Esophagus muscularis mucosa (tissue), 4 donors: ENCODE data around the gene RBSN. TPM values are rescaled to one million over a fixed set of nuclear protein-coding genes. Genes with fewer than 3 reads are reported as not detected.

Experiments used
- DNase-seq: peaks from one replicate; pipeline ENCODE4 v3.0.0-alpha.2; 2017; ENCODE audit errors: extremely low spot score
- H3K27ac ChIP-seq, 4 donors: fragments of 200-600 bp; sonication (generic); replicated peaks in 1 of 4; 1 replicate in 3 of 4; 2 replicates in 1 of 4; pipeline ENCODE4 v1.5.1; 2016 to 2019; ENCODE audit warnings: mild to moderate bottlenecking in 1 of 4
- H3K27me3 ChIP-seq, 4 donors: fragments of 200-600 bp; sonication (generic); one replicate each; pipeline versions ENCODE4 v1.5.1 to v1.6.0; 2016 to 2019
- H3K36me3 ChIP-seq, 4 donors: fragments of 200-600 bp; sonication (generic); one replicate each; pipeline ENCODE4 v1.5.1; 2016 to 2019
- H3K4me1 ChIP-seq, 4 donors: fragments of 200-600 bp; sonication (generic); one replicate each; pipeline ENCODE4 v1.5.1; 2016 to 2019
- H3K4me3 ChIP-seq, 4 donors: fragments of 200-600 bp; sonication (generic); 1 replicate in 2 of 4; 2 replicates in 2 of 4; pipeline ENCODE4 v1.5.1; 2016 to 2019; ENCODE audit warnings: mild to moderate bottlenecking in 4 of 4, moderate library complexity in 1 of 4
- H3K9me3 ChIP-seq, 4 donors: fragments of 200-600 bp; sonication (generic); 1 replicate in 3 of 4; 2 replicates in 1 of 4; pipeline ENCODE4 v1.5.1; 2016 to 2019
- CTCF ChIP-seq, 3 experiments: fragments of 200-600 bp in 2 of 3; fragments of 450-650 bp in 1 of 3; sonication (generic) in 2 of 3; IDR thresholded peaks; one replicate each; pipeline ENCODE4 v1.5.1; 2017 to 2019; ENCODE audit warnings: antibody characterized with exemption in 3 of 3, mild to moderate bottlenecking in 2 of 3, moderate library complexity in 1 of 3
- EP300 ChIP-seq: sonication (generic); formaldehyde crosslinking; IDR thresholded peaks from one replicate; pipeline ENCODE4 v1.6.1; 2017; ENCODE audit warnings: antibody characterized with exemption
- POLR2A ChIP-seq: fragments of 450-650 bp; IDR thresholded peaks from one replicate; pipeline ENCODE4 v1.6.1; 2017; ENCODE audit warnings: antibody characterized with exemption, moderate library complexity, mild to moderate bottlenecking, low read depth
- POLR2AphosphoS5 ChIP-seq, 2 donors: sonication (generic); formaldehyde crosslinking; IDR thresholded peaks; one replicate each; pipeline ENCODE4 v1.6.1; 2017; ENCODE audit warnings: antibody characterized with exemption in 2 of 2
- WGBS: methylation state at CpG from one replicate; pipeline ENCODE4 v1.1.5; 2018; 5-methylcytosine and 5-hydroxymethylcytosine counted together
- intact Hi-C: fragments of 100-400 bp; cut with DNase I; formaldehyde crosslinking; loops from one replicate; pipeline ENCODE4 v1.15.1; 2023
- total RNA-seq, 4 donors: library from RNA; depleted of rRNA; stranded (reverse); fragments of >200 nt; gene quantifications; one replicate each; pipeline versions ENCODE4 v1.1.0 to v1.2.1, GENCODE V29; 2016

Gene RBSN
- total RNA-seq, 4 donors from 2014 or later = 31.6 to 45.7 (median 39.0) TPM

- Histone ChIP-seq H3K4me1 (no peaks in the 10 kb centered on the region), H3K4me3 (no peak overlapping the region), H3K9me3 (no peaks in the 10 kb centered on the region), H3K36me3 (peaks cover 35 to 100% (median 86%) of the 10 kb centered on the region in 4 donors), H3K27me3 (no peaks in the 10 kb centered on the region), H3K27ac (no peak overlapping the region)
- WGBS = 82% methylated on average over 2 of the region's 2 CpGs
- TF ChIP-seq POLR2A = no peak
- no peak for TF ChIP-seq EP300
- no peak for TF ChIP-seq CTCF (IDR thresholded peaks at IDR 0.05)
- no peak for TF ChIP-seq POLR2AphosphoS5 (IDR thresholded peaks at IDR 0.05)
- no peak for DNase-seq
- intact Hi-C loops = no loop called here
These were observed 66.3 kb downstream of the RBSN start for GRCh38 chr3:15032650-15033049.

DNA sequence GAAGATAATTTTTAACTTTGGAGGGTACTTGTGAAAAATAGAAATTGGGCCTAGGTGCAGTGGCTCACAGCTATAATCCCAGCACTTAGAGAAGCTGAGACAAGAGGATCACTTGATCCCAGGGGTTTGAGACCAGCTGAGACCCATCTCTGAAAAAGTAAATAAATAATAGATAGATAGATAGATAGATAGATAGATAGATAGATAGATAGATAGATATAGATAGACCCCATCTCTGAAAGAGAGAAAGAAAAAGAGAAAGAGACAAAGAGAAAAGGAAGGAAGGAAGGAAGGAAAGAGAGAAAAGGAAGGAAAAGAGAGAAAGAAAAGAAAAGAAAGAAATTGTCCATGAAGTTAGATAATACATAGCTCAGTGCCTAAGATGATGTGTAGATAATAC lies 69.3 kb downstream of the RBSN start:
- intact Hi-C loops = no loop called here
- no peaks in the 10 kb centered on the region for H3K27me3 ChIP-seq
- peaks cover 44 to 100% (median 91%) of the 10 kb centered on the region in 4 donors for H3K36me3 ChIP-seq
- no peaks in the 10 kb centered on the region for H3K9me3 ChIP-seq
- no peak for DNase-seq
- H3K4me3 ChIP-seq = no peak overlapping the region
- TF ChIP-seq EP300 (no peak), POLR2A (no peak)
- no peaks in the 10 kb centered on the region for H3K4me1 ChIP-seq
- no peak overlapping the region for H3K27ac ChIP-seq

DNA sequence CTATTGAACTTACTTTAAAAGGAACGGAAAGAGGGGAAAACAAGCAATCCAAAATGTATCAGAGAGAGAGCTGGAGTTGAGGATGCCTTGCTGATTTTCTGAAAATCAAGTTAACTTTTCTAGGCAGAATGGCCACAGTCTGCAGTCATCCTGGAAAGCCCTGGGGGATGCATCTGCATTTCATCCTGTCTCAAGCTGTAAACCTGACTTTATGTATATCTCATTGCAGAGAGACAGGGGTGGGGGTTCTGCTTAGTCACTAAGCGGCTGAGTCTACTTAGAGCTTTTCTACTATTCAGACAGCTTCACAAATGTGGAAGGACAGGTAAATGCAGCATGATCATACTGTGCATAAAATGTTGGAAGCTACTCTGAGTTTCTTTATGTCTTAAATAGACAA lies 75.2 kb downstream of the RBSN start:
- H3K27ac ChIP-seq = no peak overlapping the region
- intact Hi-C loops = no loop called here
- peaks cover 70 to 100% (median 89%) of the 10 kb centered on the region in 4 donors for H3K36me3 ChIP-seq
- no peak overlapping the region for H3K4me3 ChIP-seq
- H3K9me3 ChIP-seq = no peaks in the 10 kb centered on the region
- WGBS = 96% methylated on average over 2 of the region's 2 CpGs
- H3K4me1 ChIP-seq = no peaks in the 10 kb centered on the region
- H3K27me3 ChIP-seq = no peaks in the 10 kb centered on the region
- no peak for DNase-seq
- no peak for TF ChIP-seq POLR2AphosphoS5 (IDR thresholded peaks at IDR 0.05)
- no peak for TF ChIP-seq CTCF (IDR thresholded peaks at IDR 0.05)
- no peak for TF ChIP-seq EP300
- no peak for TF ChIP-seq POLR2A

GRCh38 chr3:15023249-15023648 lies 75.7 kb downstream of the RBSN start:
- TF ChIP-seq POLR2A (no peak), CTCF (IDR thresholded peaks at IDR 0.05) (no peak), EP300 (no peak), POLR2AphosphoS5 (IDR thresholded peaks at IDR 0.05) (no peak)
- 69% methylated on average over 3 of the region's 5 CpGs for WGBS
- Histone ChIP-seq H3K27ac (no peak overlapping the region), H3K9me3 (no peaks in the 10 kb centered on the region), H3K4me1 (no peaks in the 10 kb centered on the region), H3K4me3 (no peak overlapping the region), H3K27me3 (no peaks in the 10 kb centered on the region), H3K36me3 (peaks cover 70 to 100% (median 90%) of the 10 kb centered on the region in 4 donors)
- intact Hi-C loops = no loop called here
- DNase-seq = no peak

Other genes starting within 250 kb of the RBSN start
- gene NR2C2, start 151.6 kb downstream of the RBSN start, total RNA-seq = 10 to 100 TPM; 36.4 to 43.9 (median 40.8) TPM
- gene MRPS25, start 33.8 kb downstream of the RBSN start, total RNA-seq = 10 to 100 TPM; 17.6 to 32.3 (median 23.6) TPM
- gene CAPN7, start 107.1 kb upstream of the RBSN start, total RNA-seq = 10 to 100 TPM; 33.0 to 52.0 (median 43.3) TPM
- gene SH3BP5, start 233.4 kb upstream of the RBSN start, total RNA-seq = 10 to 100 TPM; 26.2 to 56.5 (median 38.2) TPM